NCI-H2107 treated with DMSO at 0.1 percent for 48 hours (cell line): ENCODE results near the gene CELF2.

Source experiments
- DNase-seq: peaks from one replicate; lab custom pipeline; 2025; ENCODE audit not compliant: unreplicated experiment; lab: John Stamatoyannopoulos, UW

The CELF2 gene

DNA sequence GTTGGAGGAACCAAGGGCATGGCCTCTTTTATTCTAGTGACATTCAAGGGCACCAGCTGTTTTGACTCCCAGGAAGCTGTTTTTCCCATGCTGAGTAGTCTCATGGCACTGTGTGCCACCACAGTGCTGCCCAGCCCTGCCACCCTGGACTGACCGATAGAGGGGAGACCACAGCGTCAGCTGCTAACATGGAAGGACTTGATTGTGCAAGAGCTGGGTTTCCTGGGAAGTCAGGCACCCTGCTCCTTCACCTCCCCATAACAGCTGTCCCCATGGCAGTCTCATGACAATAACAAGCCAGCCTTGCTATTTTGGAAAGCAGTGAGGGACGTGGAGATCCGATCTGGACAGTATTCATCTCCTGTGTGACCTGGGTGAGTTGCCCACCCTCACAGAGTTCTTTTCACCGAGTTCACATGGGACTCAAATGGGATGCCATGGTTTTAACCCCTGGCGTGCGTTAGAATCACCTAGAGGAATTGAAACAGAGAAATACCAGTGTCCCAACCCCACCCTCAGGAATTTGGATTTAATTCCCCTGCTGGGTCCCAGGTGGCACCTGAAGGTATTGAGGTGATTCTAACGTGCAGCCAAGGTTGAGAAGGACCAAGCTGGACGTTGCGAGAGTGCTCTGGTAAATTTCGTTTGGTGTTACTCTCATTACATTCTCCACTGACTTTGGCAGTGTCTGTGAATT, 174.8 kb downstream of the CELF2 start:
- DNase-seq, result no peak

DNA sequence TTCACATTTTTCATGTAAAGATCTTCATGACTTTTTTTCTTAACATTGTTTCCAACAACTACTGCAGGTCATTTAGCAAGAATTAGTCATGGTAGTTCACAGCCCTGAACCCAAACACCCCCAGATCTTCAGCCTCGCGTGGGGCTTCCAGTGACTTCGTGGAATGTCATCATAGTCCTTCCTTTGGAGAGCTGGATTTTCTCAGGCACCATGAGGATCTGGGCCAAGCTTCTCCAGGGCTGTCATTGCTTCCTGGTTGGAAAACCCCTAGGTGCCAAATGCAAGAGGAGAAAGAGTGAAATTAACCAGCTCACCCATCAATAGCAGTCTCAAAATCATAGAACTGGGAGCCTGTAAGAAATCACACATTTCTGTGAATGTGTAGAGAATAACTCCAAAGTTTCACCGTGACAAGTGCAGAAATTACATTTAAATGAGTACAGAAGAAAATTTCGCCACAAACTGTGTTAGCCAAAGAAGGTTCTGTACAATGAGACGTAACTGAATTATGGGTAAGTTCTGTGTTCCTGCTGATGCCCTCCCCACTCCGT, 175.4 kb downstream of the CELF2 start:
- no peak for DNase-seq

GRCh38 chr10:11194859-11195586, 177.4 kb downstream of the CELF2 start:
- no peak for DNase-seq

GRCh38 chr10:11195623-11196022, 178.0 kb downstream of the CELF2 start:
- no peak for DNase-seq

GRCh38 chr10:11197266-11197712, 179.6 kb downstream of the CELF2 start:
- DNase-seq, result no peak

- peak; percentile 3 for DNase-seq
Observed at GRCh38 chr10:11197878-11198277, 180.2 kb downstream of the CELF2 start.

- DNase-seq, result no peak
Observed at GRCh38 chr10:11201911-11202310, 184.2 kb downstream of the CELF2 start.

- no peak for DNase-seq
Observed at GRCh38 chr10:11204351-11204942, 186.8 kb downstream of the CELF2 start.

- DNase-seq, result no peak
Observed at GRCh38 chr10:11205030-11205772, 187.5 kb downstream of the CELF2 start.

DNA sequence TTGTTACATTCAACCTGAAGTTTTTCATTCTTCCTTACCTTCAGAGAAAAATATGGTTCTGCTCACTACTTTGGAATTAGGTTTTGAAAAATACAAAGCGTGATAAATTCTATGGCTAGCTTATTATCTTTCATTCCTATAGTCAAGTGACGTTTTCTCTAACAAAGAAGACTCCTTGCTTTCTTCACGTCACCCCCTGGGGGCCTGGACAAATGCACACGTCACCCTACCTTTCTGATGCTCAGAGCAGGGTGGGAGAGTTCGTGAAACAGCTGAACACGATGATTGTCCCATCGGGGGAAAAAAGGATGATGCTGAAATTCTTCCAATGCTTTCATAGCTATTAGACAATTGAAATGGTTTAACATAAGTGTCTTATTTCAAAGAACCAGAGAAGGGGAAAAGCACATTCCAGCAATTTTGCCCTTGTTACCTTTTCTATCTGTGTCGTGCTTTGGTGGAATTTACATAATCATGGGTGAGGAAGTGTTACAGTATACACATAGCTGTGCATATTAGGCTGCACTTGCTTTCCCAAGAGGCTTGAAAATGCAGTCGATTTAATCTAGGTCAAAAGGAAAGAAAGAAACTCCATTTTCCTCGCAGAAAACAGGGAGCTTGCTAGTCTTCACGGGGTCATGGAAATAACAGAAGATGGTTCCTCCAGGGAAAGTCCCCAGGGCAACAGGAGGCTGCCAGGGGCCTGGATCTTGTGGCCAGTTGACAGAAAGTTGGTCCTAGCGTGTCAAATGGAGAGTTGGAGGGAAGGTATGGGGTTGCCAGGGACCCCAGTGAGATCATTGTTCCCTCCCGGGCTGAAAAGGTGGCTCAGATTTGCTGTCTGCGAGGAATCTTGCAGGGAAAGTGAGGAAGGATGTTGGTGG, 189.2 kb downstream of the CELF2 start:
- no peak for DNase-seq

- no peak for DNase-seq
Observed at GRCh38 chr10:11207560-11207844, 189.8 kb downstream of the CELF2 start.

- DNase-seq, result no peak
Observed at GRCh38 chr10:11208243-11208642, 190.6 kb downstream of the CELF2 start.

DNA sequence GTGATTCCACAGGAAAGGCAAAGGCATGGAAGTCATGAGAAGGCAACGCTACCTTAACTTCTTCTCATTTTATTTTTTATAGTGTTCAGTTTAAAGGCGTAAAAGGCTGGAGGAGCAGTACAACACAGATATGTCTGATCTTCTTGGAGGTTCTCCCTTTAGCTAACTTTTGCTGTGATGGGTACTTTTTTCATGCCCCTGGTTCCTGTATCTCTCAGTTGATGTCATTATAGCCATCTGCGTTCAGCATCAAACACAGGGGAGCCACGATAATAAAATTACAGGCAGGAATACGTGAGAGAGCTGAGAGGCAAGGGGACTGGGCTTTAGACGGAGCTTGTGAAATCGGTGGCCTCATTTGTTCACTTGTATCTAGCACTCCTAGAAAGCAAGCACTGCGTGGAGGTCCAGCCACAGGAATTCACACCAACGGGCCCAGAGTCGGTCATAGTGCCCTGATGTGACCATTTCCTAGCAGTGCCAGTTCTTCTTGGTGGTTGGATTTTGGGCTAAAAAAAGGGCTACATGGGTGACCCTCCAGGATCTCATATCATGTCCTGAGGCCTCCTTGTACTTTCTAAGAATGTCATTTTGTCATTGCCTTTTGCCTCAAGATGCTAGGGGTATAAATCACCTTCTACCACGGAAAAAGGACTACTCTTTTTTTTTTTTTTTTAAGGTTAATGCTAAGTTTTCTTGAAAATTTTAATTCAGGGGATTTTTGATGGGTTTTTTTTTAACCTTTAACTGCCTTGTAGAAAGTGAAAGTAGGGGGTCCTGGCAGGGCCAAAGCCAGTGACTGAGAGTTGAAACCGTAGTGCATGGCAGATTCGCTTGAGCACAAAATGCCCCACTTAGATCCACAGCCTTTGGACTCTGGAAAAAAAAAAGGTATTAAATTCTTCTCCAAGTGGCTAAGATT, 191.5 kb downstream of the CELF2 start:
- no peak for DNase-seq

- no peak for DNase-seq
Observed at GRCh38 chr10:11209830-11210181, 192.1 kb downstream of the CELF2 start.

DNA sequence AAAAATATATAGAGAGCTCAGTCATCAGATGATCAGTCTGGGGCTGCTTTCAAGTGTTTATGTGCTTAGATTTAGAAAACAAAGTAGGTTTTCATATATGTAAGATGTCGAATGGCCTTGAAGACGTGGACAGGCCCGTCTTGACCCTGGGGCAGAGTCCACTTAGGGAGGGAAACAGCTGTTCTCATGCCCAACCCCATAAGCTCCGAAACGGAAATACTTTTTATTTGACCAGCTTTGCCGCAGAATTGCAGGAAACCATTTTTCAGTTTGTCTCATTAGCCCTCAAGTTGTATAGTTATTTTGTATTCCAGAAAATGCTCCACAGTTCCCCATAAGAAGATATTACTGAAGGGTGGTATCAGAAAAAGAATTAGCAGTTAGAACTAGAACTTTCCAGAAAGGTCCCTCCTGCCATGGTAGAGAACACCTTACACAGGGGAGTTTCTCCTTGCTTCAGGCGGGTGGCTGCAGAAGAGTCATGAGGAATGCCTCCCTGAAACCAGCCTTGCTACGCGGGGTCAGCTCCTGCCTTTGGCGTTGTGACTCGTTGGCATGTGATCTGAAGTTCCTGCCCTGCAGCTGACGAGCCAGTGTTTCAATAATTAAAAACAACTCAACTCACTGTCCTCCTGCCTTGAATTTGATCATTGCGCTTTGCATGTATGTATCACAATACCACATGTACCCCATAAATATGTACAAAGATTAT, 192.7 kb downstream of the CELF2 start:
- DNase-seq, result no peak

- DNase-seq, result no peak
Observed at GRCh38 chr10:11212288-11213085, 194.8 kb downstream of the CELF2 start.

- DNase-seq, result peak; percentile 2
Observed at GRCh38 chr10:11213137-11213536, 195.5 kb downstream of the CELF2 start.

GRCh38 chr10:11214407-11214806, 196.7 kb downstream of the CELF2 start:
- no peak for DNase-seq
